NCI-H82 treated with DMSO at 0.1 percent for 48 hours (cell line): ENCODE results near the gene LRP10.
"Not testable (repeated sequence)": the region's sequence is repeated elsewhere in the genome, so short reads cannot be mapped to it uniquely, and the experiment has no call there.

ENCODE experiments used
- DNase-seq: peaks from one replicate; lab custom pipeline; 2025; ENCODE audit not compliant: unreplicated experiment; lab: John Stamatoyannopoulos, UW

The LRP10 gene

DNA sequence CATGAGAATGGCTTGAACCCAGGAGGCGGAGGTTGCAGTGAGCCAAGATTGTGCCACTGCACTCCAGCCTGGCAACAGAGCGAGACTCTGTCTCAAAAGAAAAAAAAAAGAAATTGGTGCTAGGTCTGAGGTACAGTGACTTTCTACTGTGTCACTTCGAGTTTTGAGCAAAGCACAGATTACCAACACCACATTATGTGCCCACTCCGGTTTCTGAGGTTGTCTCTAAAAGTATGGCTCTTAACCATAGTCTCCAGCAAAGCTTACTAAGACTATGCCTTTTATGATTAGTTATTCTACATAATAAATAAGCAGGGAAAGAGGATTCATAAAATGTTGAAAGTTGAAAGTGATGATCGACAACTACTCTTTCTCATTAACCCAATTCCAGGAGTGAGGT, 39.4 kb downstream of the LRP10 start:
- no peak for DNase-seq

DNA sequence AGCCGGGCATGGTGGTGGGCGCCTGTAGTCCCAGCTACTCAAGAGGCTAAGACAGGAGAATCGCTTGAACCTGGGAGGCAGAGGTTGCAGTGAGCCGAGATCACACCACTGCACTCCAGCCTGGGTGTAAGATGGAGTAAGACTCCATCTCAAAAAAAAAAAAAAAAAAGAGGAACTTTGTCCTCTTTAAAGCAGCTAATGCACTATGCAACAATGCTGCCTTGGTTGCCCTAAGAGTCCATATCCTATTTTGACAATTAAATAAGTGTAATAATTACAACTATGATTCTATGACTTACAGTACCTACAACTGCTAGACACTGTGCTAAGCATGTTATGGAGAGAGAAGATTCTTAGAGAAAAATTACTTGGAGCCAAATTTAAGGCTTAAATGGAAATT, 43.3 kb downstream of the LRP10 start:
- DNase-seq = not testable (repeated sequence)

DNA sequence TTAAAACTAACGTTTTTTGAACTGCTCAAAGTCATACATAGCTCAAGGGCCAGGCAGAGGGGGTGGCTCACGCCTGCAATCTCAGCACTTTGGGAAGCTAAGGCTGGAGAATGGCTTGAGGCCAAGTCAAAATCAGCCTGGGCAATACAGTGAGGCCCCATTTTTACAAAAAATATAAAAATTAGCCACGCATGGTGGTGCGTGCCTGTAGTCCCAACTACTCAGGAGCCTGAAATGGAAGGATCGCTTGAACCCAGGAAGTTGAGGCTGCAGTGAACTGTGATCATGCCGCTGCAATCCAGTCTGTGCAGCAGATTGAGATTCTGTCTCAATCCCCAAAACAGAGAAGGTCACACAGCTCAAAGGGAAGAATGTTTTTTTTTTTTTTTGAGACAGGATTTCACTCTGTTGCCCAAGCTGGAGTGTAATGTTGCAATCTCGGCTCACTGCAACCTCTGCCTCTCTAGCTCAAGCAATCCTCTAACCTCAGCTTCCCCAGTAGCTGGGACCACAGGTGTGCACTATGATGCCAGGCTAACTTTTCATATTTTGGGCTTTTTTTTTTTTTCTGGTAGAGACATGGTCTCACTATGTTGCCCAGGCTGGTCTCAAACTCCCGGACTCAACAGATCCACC, 44.5 kb downstream of the LRP10 start:
- DNase-seq = no peak

DNA sequence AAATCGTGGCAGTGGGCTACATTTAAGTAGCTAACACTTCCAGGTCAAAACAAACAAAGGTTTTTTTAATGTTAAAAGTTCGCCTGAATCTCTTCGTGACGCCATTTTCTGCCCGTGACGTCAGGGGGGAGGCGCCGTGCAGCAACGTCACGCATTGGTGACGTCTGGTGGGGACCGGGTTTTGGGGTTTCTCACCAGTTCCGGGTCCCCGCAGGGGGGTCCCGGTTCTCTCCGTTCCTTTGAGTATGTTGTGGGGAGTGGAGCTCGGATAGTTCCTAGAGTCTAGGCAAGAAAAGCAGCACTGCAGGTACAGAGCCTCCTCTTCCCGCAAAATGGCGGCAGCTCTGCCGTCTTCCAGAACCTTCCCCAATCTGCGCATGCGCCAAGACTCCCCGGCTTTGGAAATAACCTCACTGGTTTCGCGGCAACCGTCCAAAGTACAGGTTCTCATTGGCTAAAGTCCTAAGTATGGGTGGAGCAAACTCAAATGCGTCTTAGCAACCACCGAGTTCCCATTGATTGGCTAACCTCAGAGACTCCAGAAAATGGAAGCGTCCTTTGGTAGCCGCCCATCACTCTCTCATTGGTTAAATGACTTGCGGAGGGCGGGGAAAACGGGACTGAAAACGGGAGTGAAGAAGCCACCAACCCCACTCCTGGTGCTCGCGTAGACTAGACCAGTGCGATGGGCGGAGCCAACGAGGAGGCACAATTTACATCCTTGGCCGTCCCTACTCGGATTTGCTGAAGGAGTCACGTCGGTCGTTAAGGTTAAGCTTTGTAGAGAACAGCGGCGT, 47.5 kb downstream of the LRP10 start, which contains the start of gene RBM23:
RBM23 (minus strand) TSS at position 346 of the 797 bp plus-strand sequence.
- peak; percentile 99 for DNase-seq

DNA sequence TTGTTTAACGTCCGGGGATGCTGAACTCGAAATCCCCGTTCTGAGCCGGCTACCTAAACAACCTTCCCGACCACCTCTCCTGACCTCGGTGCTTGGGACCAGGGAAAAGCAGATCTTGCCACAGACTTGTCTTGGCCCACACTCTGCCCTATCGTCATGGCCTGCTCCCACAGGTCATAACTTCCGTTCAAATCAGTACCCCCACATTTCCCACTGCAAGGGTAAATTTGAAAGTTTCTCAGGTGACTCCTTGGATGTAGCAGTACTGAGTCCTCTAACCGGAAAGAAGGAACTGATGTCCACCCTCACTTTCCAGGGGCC, 48.0 kb downstream of the LRP10 start:
- DNase-seq = no peak

GRCh38 chr14:22920697-22921096, 49.2 kb downstream of the LRP10 start:
- DNase-seq = no peak

GRCh38 chr14:22922294-22922693, 50.8 kb downstream of the LRP10 start:
- DNase-seq = no peak

GRCh38 chr14:22923746-22924145, 52.2 kb downstream of the LRP10 start:
- no peak for DNase-seq

- no peak for DNase-seq
Measured at GRCh38 chr14:22925513-22925912, 54.0 kb downstream of the LRP10 start.

- DNase-seq = no peak
Measured at GRCh38 chr14:22926316-22926715, 54.8 kb downstream of the LRP10 start.

DNA sequence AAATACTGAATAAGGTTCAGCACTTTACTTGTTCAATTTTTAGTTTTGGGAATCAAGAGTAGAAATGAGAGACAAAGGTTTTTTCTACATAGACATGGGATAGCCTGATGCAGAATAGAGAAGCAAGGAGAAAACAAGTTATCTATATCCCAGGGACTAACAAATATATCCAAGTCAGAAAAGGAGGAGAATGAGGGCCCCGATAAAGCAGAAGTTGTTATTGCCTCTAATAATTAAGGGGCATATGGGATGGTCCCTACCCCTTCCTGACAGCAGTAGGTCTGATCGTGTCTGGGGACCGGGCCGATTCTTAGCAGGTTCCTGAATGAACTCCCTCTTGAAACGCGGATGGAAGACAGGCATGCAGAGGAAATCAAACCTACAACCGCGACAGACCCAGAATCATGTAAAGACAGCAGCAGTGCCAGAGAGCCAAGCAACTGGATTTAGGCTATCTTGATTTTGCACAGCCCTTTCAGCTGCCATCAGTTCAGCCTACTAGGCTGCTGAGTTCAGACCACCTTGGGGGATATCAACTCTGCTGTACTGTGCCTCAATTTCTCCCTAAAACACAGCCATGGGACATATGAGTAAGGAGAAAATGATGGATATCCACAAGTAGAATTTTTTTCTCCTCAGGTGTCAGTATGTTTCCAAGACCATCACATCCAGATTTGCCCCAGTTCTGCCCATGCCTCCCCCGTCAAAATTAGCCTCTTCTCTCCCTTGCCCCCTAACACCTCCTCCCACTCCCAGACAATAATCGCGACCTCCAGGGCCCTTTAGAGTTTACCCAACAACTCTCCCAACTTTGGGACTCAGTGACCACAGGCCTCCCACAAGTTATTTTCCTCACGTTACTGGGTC, 56.9 kb downstream of the LRP10 start:
- DNase-seq = no peak

- DNase-seq = peak; percentile 98
Measured at GRCh38 chr14:22929104-22929960, 57.8 kb downstream of the LRP10 start, which contains the start of gene PRMT5. Gene PRMT5, minus strand, starts transcription at chr14:22929376. Its CDS starts 15 bp downstream, at chr14:22929361.

DNA sequence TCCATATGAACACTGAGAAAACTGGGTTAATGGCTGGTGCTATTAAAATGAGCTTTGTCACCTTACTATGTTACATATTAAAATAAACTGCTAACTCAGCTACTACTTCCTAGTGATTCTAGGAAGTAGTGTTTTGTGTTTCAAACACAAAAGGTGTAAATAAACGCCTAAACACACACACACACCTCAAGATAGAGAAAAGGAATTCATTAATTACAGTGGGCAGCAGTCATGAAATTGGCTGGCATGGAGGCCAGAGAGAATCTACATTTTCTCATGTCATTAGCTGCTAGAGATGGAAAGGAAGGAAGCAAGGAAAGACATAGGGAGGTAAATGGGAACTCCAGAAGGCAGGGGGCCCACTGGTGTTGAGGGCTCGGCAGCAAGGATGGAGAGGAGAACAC, 58.4 kb downstream of the LRP10 start:
- DNase-seq = no peak
